Upper lobe of left lung (tissue), 6 donors: ENCODE results near the gene UACA. TPM values are rescaled to one million over a fixed set of nuclear protein-coding genes. Genes with fewer than 3 reads are reported as not detected.
"Not testable (repeated sequence)": the region's sequence is repeated elsewhere in the genome, so short reads cannot be mapped to it uniquely, and the experiment has no call there.

Experiments used
- ATAC-seq, 2 donors: fragments of 200-7000 bp; cut with Tn5 transposase; one replicate each; pipeline ENCODE4 v1.9.1; 2022; ENCODE audit warnings: mild to moderate bottlenecking in 2 of 2, moderate library complexity in 2 of 2; ENCODE audit not compliant: low FRiP score in 2 of 2
- DNase-seq, 2 donors: peaks; one replicate each; pipeline ENCODE4 v3.0.0-alpha.2; 2019 to 2020
- H3K27ac ChIP-seq, 4 donors: fragments of 200-600 bp; sonication (generic); one replicate each; pipeline ENCODE4 v1.5.1; 2016 to 2019
- H3K27me3 ChIP-seq, 4 donors: fragments of 200-600 bp; sonication (generic); one replicate each; pipeline ENCODE4 v1.5.1; 2017 to 2019
- H3K36me3 ChIP-seq, 4 donors: fragments of 200-600 bp; sonication (generic); one replicate each; pipeline ENCODE4 v1.5.1; 2016 to 2019
- H3K4me1 ChIP-seq, 4 donors: fragments of 200-600 bp; sonication (generic); one replicate each; pipeline ENCODE4 v1.5.1; 2018 to 2019
- H3K4me3 ChIP-seq, 4 donors: fragments of 200-600 bp; sonication (generic); one replicate each; pipeline ENCODE4 v1.5.1; 2017 to 2019; ENCODE audit warnings: mild to moderate bottlenecking in 2 of 4, moderate library complexity in 1 of 4
- H3K9me3 ChIP-seq, 4 donors: fragments of 200-600 bp; sonication (generic); one replicate each; pipeline ENCODE4 v1.5.1; 2018 to 2019
- EP300 ChIP-seq, 4 donors: sonication (generic); formaldehyde crosslinking; IDR thresholded peaks; one replicate each; pipeline ENCODE4 v1.5.1; 2017; ENCODE audit warnings: antibody characterized with exemption in 4 of 4, control low read depth in 2 of 4
- POLR2A ChIP-seq, 4 donors: fragments of 450-650 bp; IDR thresholded peaks; one replicate each; pipeline ENCODE4 v1.5.1; 2016 to 2017; ENCODE audit warnings: antibody characterized with exemption in 4 of 4, mild to moderate bottlenecking in 2 of 4
- POLR2AphosphoS5 ChIP-seq, 2 donors: sonication (generic); formaldehyde crosslinking; IDR thresholded peaks; one replicate each; pipeline ENCODE4 v1.5.1; 2017; ENCODE audit warnings: antibody characterized with exemption in 2 of 2
- WGBS, 2 donors: methylation state at CpG; one replicate each; pipeline ENCODE4 v1.1.5; 2017 to 2018; 5-methylcytosine and 5-hydroxymethylcytosine counted together
- total RNA-seq, 6 donors: library from RNA; depleted of rRNA in 4 of 6; stranded (reverse); fragments of >200 nt in 4 of 6; gene quantifications; one replicate each; pipeline versions ENCODE4 v1.1.0 to v1.2.1, GENCODE V29; 2016 to 2021
- TF ChIP-seq, protein P1 (sequence below), 6 experiments: fragments of 450-650 bp in 4 of 6; fragments of 200-600 bp in 2 of 6; sonication (generic) in 2 of 6; IDR thresholded peaks; one replicate each; pipeline ENCODE4 v1.5.1; 2016 to 2019; ENCODE audit warnings: antibody characterized with exemption in 6 of 6
- donor health status: DM: no; HTN: no; CAD: no; lungs with moderate emphysema.
- donor health status: DM: no; HTN: yes; CAD: no; lungs with severe emphysema.

UACA gene
- total RNA-seq, 6 donors from 2014 or later: 23.9 to 83.8 (median 39.0) TPM

DNA sequence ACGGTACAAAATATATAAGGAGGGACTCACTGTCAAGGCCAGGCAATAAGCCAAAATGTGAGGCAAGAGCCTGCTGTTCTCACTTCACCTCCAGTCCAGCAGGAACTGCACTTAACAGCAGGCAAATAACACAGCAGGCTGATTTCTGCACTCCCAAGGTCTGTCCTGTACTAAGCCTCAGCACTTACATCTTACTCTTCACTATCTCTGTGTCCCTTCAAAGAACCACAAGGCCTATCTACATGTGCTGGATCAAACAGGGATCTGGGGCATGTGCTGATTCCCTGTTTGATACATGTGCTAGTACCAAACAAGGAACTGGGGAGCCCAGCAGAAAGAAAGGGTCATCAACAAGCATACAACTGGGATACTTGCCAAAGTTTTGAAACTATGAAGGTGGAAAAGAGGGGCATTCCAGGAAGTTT is 22.2 kb downstream of the UACA start:
- DNase-seq (peak in 1 of 2 donors; percentile 81), ATAC-seq (peak; percentile 30 to 87)
- TF ChIP-seq POLR2A (IDR thresholded peaks at IDR 0.05): no peak
- TF ChIP-seq EP300 (IDR thresholded peaks at IDR 0.05): no peak
- peak in 1 of 2 donors; percentile 50 for TF ChIP-seq POLR2AphosphoS5 (IDR thresholded peaks at IDR 0.05)
- TF ChIP-seq, protein P1, sequence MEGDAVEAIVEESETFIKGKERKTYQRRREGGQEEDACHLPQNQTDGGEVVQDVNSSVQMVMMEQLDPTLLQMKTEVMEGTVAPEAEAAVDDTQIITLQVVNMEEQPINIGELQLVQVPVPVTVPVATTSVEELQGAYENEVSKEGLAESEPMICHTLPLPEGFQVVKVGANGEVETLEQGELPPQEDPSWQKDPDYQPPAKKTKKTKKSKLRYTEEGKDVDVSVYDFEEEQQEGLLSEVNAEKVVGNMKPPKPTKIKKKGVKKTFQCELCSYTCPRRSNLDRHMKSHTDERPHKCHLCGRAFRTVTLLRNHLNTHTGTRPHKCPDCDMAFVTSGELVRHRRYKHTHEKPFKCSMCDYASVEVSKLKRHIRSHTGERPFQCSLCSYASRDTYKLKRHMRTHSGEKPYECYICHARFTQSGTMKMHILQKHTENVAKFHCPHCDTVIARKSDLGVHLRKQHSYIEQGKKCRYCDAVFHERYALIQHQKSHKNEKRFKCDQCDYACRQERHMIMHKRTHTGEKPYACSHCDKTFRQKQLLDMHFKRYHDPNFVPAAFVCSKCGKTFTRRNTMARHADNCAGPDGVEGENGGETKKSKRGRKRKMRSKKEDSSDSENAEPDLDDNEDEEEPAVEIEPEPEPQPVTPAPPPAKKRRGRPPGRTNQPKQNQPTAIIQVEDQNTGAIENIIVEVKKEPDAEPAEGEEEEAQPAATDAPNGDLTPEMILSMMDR (IDR thresholded peaks at IDR 0.05): no peak
- peaks cover 28 to 37% (median 32%) of the 10 kb centered on the region in 4 donors for H3K4me1 ChIP-seq
- no peak overlapping the region for H3K4me3 ChIP-seq
- H3K27ac ChIP-seq: peak overlapping the region; percentile 55 to 79 (median 67)
- no peaks in the 10 kb centered on the region for H3K27me3 ChIP-seq
- no peaks in the 10 kb centered on the region for H3K36me3 ChIP-seq
- 10 to 31% methylated on average over 1 of the region's 1 CpG for WGBS, 2 donors
- no peaks in the 10 kb centered on the region for H3K9me3 ChIP-seq

DNA sequence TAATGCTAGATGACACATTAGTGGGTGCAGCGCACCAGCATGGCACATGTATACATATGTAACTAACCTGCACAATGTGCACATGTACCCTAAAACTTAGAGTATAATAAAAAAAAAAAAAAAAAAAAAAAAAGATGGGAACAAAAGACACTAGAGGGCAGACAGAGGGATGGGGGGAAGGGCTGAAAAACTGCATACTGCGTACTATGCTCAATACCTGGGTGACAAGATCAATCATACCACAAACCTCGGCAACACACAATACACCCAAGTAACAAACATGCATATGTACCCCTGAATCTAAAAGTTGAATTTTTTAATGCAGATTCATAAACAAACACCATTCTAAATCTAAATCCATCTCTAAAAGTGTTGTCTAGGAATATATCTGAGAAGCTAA is 28.3 kb downstream of the UACA start:
- not testable (repeated sequence) for DNase-seq, H3K4me3 ChIP-seq, H3K27me3 ChIP-seq, ATAC-seq, H3K4me1 ChIP-seq, H3K36me3 ChIP-seq, H3K9me3 ChIP-seq, H3K27ac ChIP-seq
- 97 to 100% methylated on average over 2 of the region's 3 CpGs for WGBS, 2 donors

DNA sequence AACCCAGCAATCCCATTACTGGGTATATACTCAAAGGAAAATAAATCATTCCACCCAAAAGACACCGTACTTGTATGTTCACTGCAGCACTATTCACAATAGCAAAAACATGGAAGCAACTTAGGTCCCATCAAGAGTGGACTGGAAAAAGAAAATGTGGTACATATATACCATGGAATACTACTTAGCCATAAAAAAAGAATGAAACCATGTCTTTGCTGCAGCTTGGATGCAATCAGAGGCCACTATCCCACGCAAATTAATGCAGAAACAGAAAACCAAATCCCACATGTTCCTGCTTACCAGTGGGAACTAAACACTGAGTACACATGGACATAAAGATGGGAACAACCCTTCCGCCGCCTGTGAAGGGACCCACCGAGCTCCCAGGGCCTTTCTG is 34.2 kb downstream of the UACA start:
- Histone ChIP-seq H3K36me3 (no peaks in the 10 kb centered on the region), H3K9me3 (no peaks in the 10 kb centered on the region), H3K27me3 (no peaks in the 10 kb centered on the region), H3K4me1 (peaks cover 0 to 13% (median 5%) of the 10 kb centered on the region in 4 donors), H3K27ac (no peak overlapping the region), H3K4me3 (no peak overlapping the region)
- 98 to 99% methylated on average over 5 of the region's 5 CpGs for WGBS, 2 donors
- TF ChIP-seq, protein P1 (IDR thresholded peaks at IDR 0.05): no peak
- TF ChIP-seq POLR2AphosphoS5 (IDR thresholded peaks at IDR 0.05): no peak
- no peak for TF ChIP-seq POLR2A (IDR thresholded peaks at IDR 0.05)
- no peak for TF ChIP-seq EP300 (IDR thresholded peaks at IDR 0.05)
- ATAC-seq (no peak), DNase-seq (no peak)

DNA sequence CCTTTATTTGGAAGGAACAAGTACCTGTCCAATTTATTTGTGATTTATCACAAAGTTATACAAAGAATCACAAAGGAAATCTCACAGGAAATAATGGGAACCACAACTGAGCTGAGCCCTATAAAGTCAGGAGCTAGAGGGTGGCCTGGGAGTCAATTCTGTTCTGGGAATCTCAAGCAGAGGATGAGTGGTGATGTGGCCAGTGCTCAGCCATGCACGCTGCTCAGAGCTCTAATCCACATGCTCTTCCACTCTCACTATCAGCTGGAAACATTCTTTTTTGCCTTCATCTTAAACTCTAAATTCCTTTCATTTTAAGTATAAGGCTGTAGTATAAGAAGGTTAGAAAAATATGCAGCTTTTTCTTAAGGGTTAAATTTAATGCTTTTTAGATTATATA is 36.6 kb downstream of the UACA start:
- H3K4me3 ChIP-seq: no peak overlapping the region
- no peaks in the 10 kb centered on the region for H3K36me3 ChIP-seq
- H3K27me3 ChIP-seq: no peaks in the 10 kb centered on the region
- DNase-seq (no peak), ATAC-seq (no peak)
- H3K27ac ChIP-seq: peak overlapping the region in 2 of 4 donors; percentile 5 to 20
- H3K9me3 ChIP-seq: no peaks in the 10 kb centered on the region
- WGBS, 2 donors: 63% methylated on average over 1 of the region's 1 CpG
- H3K4me1 ChIP-seq: peaks cover 2 to 13% (median 7%) of the 10 kb centered on the region in 4 donors
- TF ChIP-seq, protein P1 (IDR thresholded peaks at IDR 0.05): no peak
- TF ChIP-seq EP300 (IDR thresholded peaks at IDR 0.05): no peak
- no peak for TF ChIP-seq POLR2AphosphoS5 (IDR thresholded peaks at IDR 0.05)
- TF ChIP-seq POLR2A (IDR thresholded peaks at IDR 0.05): no peak

DNA sequence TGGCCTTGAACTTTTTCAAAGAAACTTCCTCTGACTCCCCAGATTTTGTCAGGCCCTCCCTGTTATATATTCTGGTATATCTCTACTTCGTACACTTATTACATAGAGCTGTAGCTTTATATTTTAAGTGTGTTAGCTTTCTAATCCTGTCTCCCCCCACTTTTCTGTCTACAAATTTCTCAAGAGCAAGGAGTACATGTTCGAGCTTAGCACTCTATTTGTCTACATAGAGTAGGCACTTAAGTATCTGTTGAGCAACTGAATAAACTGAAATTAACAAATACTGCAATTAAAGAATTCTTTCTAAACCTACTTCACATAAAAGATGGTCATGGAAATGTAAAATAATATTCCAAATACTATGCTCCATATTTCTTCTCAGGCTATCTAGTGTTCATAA is 39.4 kb downstream of the UACA start:
- TF ChIP-seq POLR2AphosphoS5 (IDR thresholded peaks at IDR 0.05) (no peak), POLR2A (IDR thresholded peaks at IDR 0.05) (no peak), EP300 (IDR thresholded peaks at IDR 0.05) (no peak)
- TF ChIP-seq, protein P1 (IDR thresholded peaks at IDR 0.05): no peak
- Histone ChIP-seq H3K4me3 (no peak overlapping the region), H3K36me3 (no peaks in the 10 kb centered on the region), H3K4me1 (peaks cover 7 to 26% (median 15%) of the 10 kb centered on the region in 4 donors), H3K9me3 (no peaks in the 10 kb centered on the region), H3K27me3 (no peaks in the 10 kb centered on the region), H3K27ac (no peak overlapping the region)
- ATAC-seq (no peak), DNase-seq (no peak)
- WGBS, 2 donors: 59 to 69% methylated on average over 2 of the region's 2 CpGs
